HepG2 (cell line): ENCODE data around the gene OXLD1. TPM values are rescaled to one million over a fixed set of nuclear protein-coding genes. Genes with fewer than 3 reads are reported as not detected.

Experiments
- ATAC-seq: fragments of 200-7000 bp; cut with Tn5 transposase; 3 replicates; pipeline ENCODE4 v1.9.1; 2020; ENCODE audit warnings: mild to moderate bottlenecking, moderate library complexity
- BruUV-seq: library from RNA; stranded (reverse); fragments of 400-500 nt; replicated peaks from 2 replicates; lab custom pipeline; 2021; lab: Mats Ljungman, UMichigan
- CTCF ChIA-PET: fragments of 300-600 bp; formaldehyde crosslinking; extraction: SDS; loops from one replicate; lab custom pipeline; 2021; ENCODE audit warnings: low total read pairs, inconsistent platforms, low intra/inter-chr PET ratio; lab: Yijun Ruan, JAX
- POLR2A ChIA-PET: fragments of 350-600 bp; sonication (Branson Sonifier 250); formaldehyde crosslinking; loops from one replicate; lab custom pipeline; 2020; ENCODE audit warnings: antibody characterized with exemption, inconsistent platforms; lab: Yijun Ruan, JAX
- DNase-seq: peaks from one replicate; pipeline ENCODE4 v3.0.0-alpha.2; 2015; ENCODE audit warnings: low spot score
- FAIRE-seq: peaks from 3 replicates; lab custom pipeline; 2011; peaks lifted over from hg19 to GRCh38; lab: Jason Lieb, UNC
- H2AFZ ChIP-seq: one replicate; pipeline ENCODE4 v1.6.1; 2011; ENCODE audit warnings: low read length, inconsistent platforms
- H3K27ac ChIP-seq: fragments of 300-600 bp; 3 replicates; pipeline ENCODE4 v1.8.0; 2011; ENCODE audit warnings: mixed run types, mild to moderate bottlenecking, mixed read lengths, low read length, inconsistent platforms; ENCODE audit not compliant: insufficient read depth; ENCODE audit errors: extremely low read length
- H3K27me3 ChIP-seq, 2 experiments: fragments of 200-600 bp in 1 of 2; 2 replicates in 1 of 2; 3 replicates in 1 of 2; pipeline versions ENCODE4 v1.6.0 to v1.8.0; 2011; ENCODE audit warnings: low read length in 2 of 2, mild to moderate bottlenecking in 2 of 2, moderate library complexity in 2 of 2, inconsistent platforms in 1 of 2; ENCODE audit not compliant: insufficient read depth in 2 of 2, control insufficient read depth in 1 of 2
- H3K36me3 ChIP-seq, 2 experiments: fragments of 200-600 bp in 1 of 2; replicated peaks in 1 of 2; 2 replicates in 1 of 2; 3 replicates in 1 of 2; pipeline versions ENCODE4 v1.5.1 to v1.8.0; 2011; ENCODE audit warnings: low read length in 2 of 2, inconsistent platforms in 1 of 2; ENCODE audit not compliant: insufficient read depth in 2 of 2, control insufficient read depth in 1 of 2
- H3K4me1 ChIP-seq: 2 replicates; pipeline ENCODE4 v1.5.1; 2012; ENCODE audit warnings: low read length, inconsistent platforms; ENCODE audit not compliant: insufficient read depth
- H3K4me2 ChIP-seq: 2 replicates; pipeline ENCODE4 v1.6.0; 2011; ENCODE audit warnings: low read depth, low read length, inconsistent platforms
- H3K4me3 ChIP-seq, 3 experiments: fragments of 200-600 bp in 1 of 3; sonication (generic), shearing (Covaris generic) in 1 of 3; replicated peaks in 1 of 3; 2 replicates each; pipeline ENCODE4 v1.5.1; 2011 to 2016; ENCODE audit warnings: low read length in 3 of 3, inconsistent platforms in 2 of 3, low read depth in 2 of 3, mild to moderate bottlenecking in 2 of 3, control low read depth in 1 of 3, mixed read lengths in 1 of 3; ENCODE audit not compliant: insufficient read depth in 1 of 3
- H3K79me2 ChIP-seq: one replicate; pipeline ENCODE4 v1.6.1; 2011; ENCODE audit warnings: low read length, inconsistent platforms; ENCODE audit not compliant: insufficient read depth
- H3K9ac ChIP-seq: 2 replicates; pipeline ENCODE4 v1.6.0; 2011; ENCODE audit warnings: mild to moderate bottlenecking, low read depth, low read length, inconsistent platforms; ENCODE audit not compliant: insufficient read depth
- H3K9me3 ChIP-seq: 2 replicates; pipeline ENCODE4 v1.5.1; 2012; ENCODE audit warnings: mild to moderate bottlenecking, low read length
- H4K20me1 ChIP-seq: 2 replicates; pipeline ENCODE4 v1.6.0; 2011; ENCODE audit warnings: inconsistent platforms, mild to moderate bottlenecking, low read length, moderate library complexity; ENCODE audit not compliant: insufficient read depth
- ATF7 ChIP-seq, 2 experiments: fragments of 450-650 bp in 1 of 2; sonication (generic) in 1 of 2; formaldehyde crosslinking in 1 of 2; IDR thresholded peaks; 2 replicates each; pipeline versions ENCODE4 v1.4.0 to v1.6.1; 2016 to 2020; ENCODE audit warnings: antibody characterized with exemption in 1 of 2, mild to moderate bottlenecking in 1 of 2, missing genetic modification reagents in 1 of 2
- BCL6 ChIP-seq: IDR thresholded peaks from 2 replicates; pipeline ENCODE4 v1.6.1; 2016; ENCODE audit warnings: missing genetic modification reagents, missing compliant biosample characterization
- CERS6 ChIP-seq: sonication (generic); formaldehyde crosslinking; IDR thresholded peaks from 2 replicates; pipeline ENCODE4 v1.5.0; 2020; ENCODE audit warnings: missing genetic modification reagents
- DNMT3B ChIP-seq: conservative IDR thresholded peaks from 2 replicates; pipeline ENCODE4 v1.6.1; 2016; ENCODE audit warnings: missing biosample characterization, control low read depth
- IKZF1 ChIP-seq: fragments of 450-650 bp; IDR thresholded peaks from 2 replicates; pipeline ENCODE4 v1.7.1; 2016
- KLF16 ChIP-seq, 2 experiments: sonication (generic) in 1 of 2; formaldehyde crosslinking in 1 of 2; IDR thresholded peaks; 2 replicates each; pipeline versions ENCODE4 v1.6.1 to v1.8.0; 2016 to 2023; ENCODE audit warnings: missing genetic modification reagents in 2 of 2, missing compliant biosample characterization in 1 of 2
- NCOA1 ChIP-seq: sonication (generic); formaldehyde crosslinking; IDR thresholded peaks from 2 replicates; pipeline ENCODE4 v1.9.0; 2021; ENCODE audit warnings: missing genetic modification reagents
- NR1H2 ChIP-seq: sonication (generic); formaldehyde crosslinking; IDR thresholded peaks from 2 replicates; pipeline ENCODE4 v1.8.1; 2022; ENCODE audit warnings: low read depth, missing genetic modification reagents, borderline replicate concordance
- SMAD3 ChIP-seq: sonication (generic); formaldehyde crosslinking; IDR thresholded peaks from 2 replicates; pipeline ENCODE4 v1.4.0; 2020; ENCODE audit warnings: missing genetic modification reagents
- SMARCC2 ChIP-seq: fragments of 450-650 bp; IDR thresholded peaks from 2 replicates; pipeline ENCODE4 v1.6.1; 2017; ENCODE audit warnings: antibody characterized with exemption, mild to moderate bottlenecking
- TCF7L2 ChIP-seq: IDR thresholded peaks from 2 replicates; pipeline ENCODE4 v1.6.1; 2011; ENCODE audit warnings: mild to moderate bottlenecking, low read depth, low read length, moderate library complexity
- U2AF2 ChIP-seq: fragments of 200-400 bp; formaldehyde crosslinking; IDR thresholded peaks from 2 replicates; pipeline ENCODE4 v1.6.1; 2017; ENCODE audit warnings: low read depth, mild to moderate bottlenecking, low read length
- ZMYM2 ChIP-seq: sonication (generic); formaldehyde crosslinking; IDR thresholded peaks from 2 replicates; pipeline ENCODE4 v1.8.0; 2022; ENCODE audit warnings: mild to moderate bottlenecking, missing genetic modification reagents
- ZNF143 ChIP-seq: sonication (generic); formaldehyde crosslinking; IDR thresholded peaks from 2 replicates; pipeline ENCODE4 v1.4.0; 2020; ENCODE audit warnings: missing genetic modification reagents
- ZNF737 ChIP-seq: sonication (generic); formaldehyde crosslinking; IDR thresholded peaks from 2 replicates; pipeline ENCODE4 v1.5.0; 2020; ENCODE audit warnings: missing genetic modification reagents, mild to moderate bottlenecking, borderline replicate concordance
- ZNF772 ChIP-seq: sonication (generic); formaldehyde crosslinking; IDR thresholded peaks from 2 replicates; pipeline ENCODE4 v1.5.0; 2020; ENCODE audit warnings: mild to moderate bottlenecking, missing genetic modification reagents
- ZNF782 ChIP-seq: sonication (generic); formaldehyde crosslinking; IDR thresholded peaks from 2 replicates; pipeline ENCODE4 v1.4.0; 2020; ENCODE audit warnings: missing genetic modification reagents, mild to moderate bottlenecking, borderline replicate concordance
- ZNF784 ChIP-seq: sonication (generic); formaldehyde crosslinking; IDR thresholded peaks from 2 replicates; pipeline ENCODE4 v1.5.1; 2020; ENCODE audit warnings: missing genetic modification reagents, mild to moderate bottlenecking, borderline replicate concordance
- WGBS: methylation state at CpG from one replicate; pipeline ENCODE4 v1.1.6; 2017; ENCODE audit warnings: low lambda C conversion rate; 5-methylcytosine and 5-hydroxymethylcytosine counted together
- in situ Hi-C: cut with HindIII; loops from 2 replicates; pipeline ENCODE4 v1.10.0; 2017; ENCODE audit warnings: low pct_unique_long_range_greater_than_20kb; ENCODE audit not compliant: extremely low pct_ligation_motif_present
- intact Hi-C: fragments of 100-400 bp; cut with micrococcal nuclease; formaldehyde crosslinking; loops from one replicate; pipeline ENCODE4 v1.10.0; 2022; ENCODE audit not compliant: unreplicated experiment
- polyA plus RNA-seq, 8 experiments: library from polyadenylated mRNA; depleted of rRNA in 3 of 8; stranded (reverse) in 7 of 8; unstranded in 1 of 8; fragments of >200 nt; fragmentation: Illumina TruSeq in 4 of 8; extraction: Trizol in 4 of 8; gene quantifications; 2 replicates each; pipeline versions ENCODE4 v1.2.1 to v1.2.3, GENCODE V29; 2011 to 2016; ENCODE audit warnings: low read depth in 4 of 8, missing spikeins in 1 of 8, mixed read lengths in 1 of 8; ENCODE audit not compliant: insufficient read depth in 1 of 8
- total RNA-seq, 5 experiments: library from RNA; depleted of rRNA; stranded (reverse); fragments of >200 nt; fragmentation: Illumina TruSeq; extraction: Trizol; gene quantifications; 2 replicates each; pipeline ENCODE4 v1.2.3, GENCODE V29; 2016; ENCODE audit warnings: low read depth in 1 of 5

OXLD1 gene
- total and polyA plus RNA-seq, 2 of the 13 experiments (the other 11 are each of a cell fraction or from before 2014, with no cell fraction given): 27.1 to 37.5 TPM

- TF ChIP-seq BCL6 (peak; percentile 50; the same call in 1 of the 2 replicates), ZNF782 (CRISPR knock-in tag) (peak; percentile 91), NR1H2 (CRISPR knock-in tag) (no peak; the same call in 1 of the 2 replicates), SMARCC2 (no peak), ZNF772 (CRISPR knock-in tag) (peak; percentile 88; the same call in 1 of the 2 replicates), ZNF737 (CRISPR knock-in tag) (no peak), CERS6 (CRISPR knock-in tag) (no peak)
- TF ChIP-seq, all 625 proteins: peak for 327
Observed at GRCh38 chr17:81713556-81714411, 47.4 kb upstream of the OXLD1 start (continued).

- POLR2A ChIA-PET: interaction anchor here (0.6 to 6.3 kb wide), 18 partner anchors 10 to 325 kb away, joined by 3 to 143 read pairs (median 9); partner anchors contain the start of genes ARL16, CCDC137, DCXR and HGS
- DNase-seq: peak; percentile 68
- no TSS peak for BruUV-seq
- TF ChIP-seq ZNF784 (CRISPR knock-in tag) (peak; percentile 7; the same call in 1 of the 2 replicates), U2AF2 (no peak), KLF16 (CRISPR knock-in tag; IDR thresholded peaks at IDR 0.05) (no peak), SMAD3 (CRISPR knock-in tag) (0 out of 2 replicates have a peak, but pooled peaks have one; percentile 6), NCOA1 (CRISPR knock-in tag) (0 out of 2 replicates have a peak, but pooled peaks have one; percentile 29), ZMYM2 (CRISPR knock-in tag) (0 out of 2 replicates have a peak, but pooled peaks have one; percentile 35), ZNF143 (CRISPR knock-in tag) (no peak), IKZF1 (no peak), ATF7 (IDR thresholded peaks at IDR 0.05) (no peak), ATF7 (CRISPR knock-in tag; IDR thresholded peaks at IDR 0.05) (no peak), DNMT3B (CRISPR knock-in tag) (0 out of 2 replicates have a peak, but pooled peaks have one; percentile 26), TCF7L2 (no peak)
Observed at GRCh38 chr17:81713004-81713555, 46.7 kb upstream of the OXLD1 start.

More at GRCh38 chr17:81713004-81713555, 46.7 kb upstream of the OXLD1 start:
- Histone ChIP-seq H2AFZ (no peak overlapping the region), H3K9ac (peak overlapping the region; percentile 93), H3K36me3 (peaks cover 17 to 36% of the 10 kb centered on the region in 2 experiments), H3K4me1 (peaks cover 32% of the 10 kb centered on the region), H3K27ac (peak overlapping the region; percentile 93), H4K20me1 (no peaks in the 10 kb centered on the region), H3K9me3 (no peaks in the 10 kb centered on the region), H3K4me2 (peak overlapping the region; percentile 96), H3K27me3 (no peaks in the 10 kb centered on the region; a peak in 1 of 5 replicates), H3K4me3 (peak overlapping the region; percentile 87 to 95 (median 92)), H3K79me2 (peaks cover 31% of the 10 kb centered on the region)
- ATAC-seq (peak; percentile 20), FAIRE-seq (no peak)
- CTCF ChIA-PET: interaction anchor here (0.6 kb wide), 1 partner anchor 154 kb away, joined by 3 read pairs; no protein-coding TSS in a partner anchor
- under 1% methylated on average over 17 of the region's 18 CpGs for WGBS
- intact Hi-C loops (no loop called here), in situ Hi-C loops (no loop called here)
